ENCODE data around the gene PLEKHG7. TPM values are rescaled to one million over a fixed set of nuclear protein-coding genes. Genes with fewer than 3 reads are reported as not detected.

The PLEKHG7 gene
- total RNA-seq, 1 experiment from 2014 or later: not detected

GRCh38 chr12:92729773-92730305 is 27.1 kb downstream of the PLEKHG7 start:
- Histone ChIP-seq H3K27ac (ENCODE audit: low read depth, low read length, poor library complexity, severe bottlenecking) (no peak overlapping the region), H3K9me3 (ENCODE audit: low read depth, low read length, poor library complexity, severe bottlenecking) (peaks cover under 1% of the 10 kb centered on the region), H3K36me3 (ENCODE audit: insufficient read depth, low read length, poor library complexity, severe bottlenecking) (no peaks in the 10 kb centered on the region), H3K27me3 (replicated peaks; ENCODE audit: insufficient read depth, low read depth, low read length, poor library complexity) (no peaks in the 10 kb centered on the region), H3K4me1 (ENCODE audit: insufficient read depth, low read length, poor library complexity, severe bottlenecking) (peaks cover 20% of the 10 kb centered on the region), H3K4me3 (ENCODE audit: low read depth, low read length, poor library complexity, severe bottlenecking) (no peak overlapping the region)
- TF ChIP-seq EZH2 (IDR thresholded peaks at IDR 0.05; ENCODE audit: borderline replicate concordance, low read depth, low read length, poor library complexity, severe bottlenecking): no peak
- TF ChIP-seq CTCF (conservative IDR thresholded peaks at IDR 0.05; ENCODE audit: low read depth, low read length): no peak
- DNase-seq (ENCODE audit: low spot score): no peak
- intact Hi-C loops (cut with micrococcal nuclease; ENCODE audit: unreplicated experiment): no loop called here
- ChIA-PET POLR2A (ENCODE audit: low non-redundant PET) (no interaction called here), CTCF (no interaction called here)
- BruUV-seq (replicated peaks): no TSS peak

DNA sequence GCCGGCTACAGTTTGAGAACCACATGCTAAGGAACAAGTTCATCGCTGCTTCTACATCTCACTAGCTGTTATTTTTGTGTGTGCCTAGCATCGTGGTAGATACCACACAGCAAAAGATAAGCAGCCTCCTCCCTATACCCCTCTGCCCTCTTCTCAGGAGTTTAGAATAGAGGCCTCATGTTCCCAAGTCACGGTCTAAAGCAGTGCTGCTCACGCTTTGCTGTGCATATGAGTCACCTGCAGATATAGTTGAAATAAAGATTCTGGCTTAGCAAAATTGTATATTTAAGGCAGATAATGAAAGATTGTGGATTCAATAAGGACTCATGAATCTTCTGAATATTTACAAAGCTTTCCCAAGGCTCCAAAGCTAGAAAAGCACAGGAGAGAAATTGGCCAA is 28.0 kb downstream of the PLEKHG7 start:
- Histone ChIP-seq H3K27ac (ENCODE audit: low read depth, low read length, poor library complexity, severe bottlenecking) (no peak overlapping the region), H3K36me3 (ENCODE audit: insufficient read depth, low read length, poor library complexity, severe bottlenecking) (no peaks in the 10 kb centered on the region), H3K27me3 (replicated peaks; ENCODE audit: insufficient read depth, low read depth, low read length, poor library complexity) (no peaks in the 10 kb centered on the region), H3K4me1 (ENCODE audit: insufficient read depth, low read length, poor library complexity, severe bottlenecking) (peaks cover 28% of the 10 kb centered on the region), H3K4me3 (ENCODE audit: low read depth, low read length, poor library complexity, severe bottlenecking) (no peak overlapping the region), H3K9me3 (ENCODE audit: low read depth, low read length, poor library complexity, severe bottlenecking) (no peaks in the 10 kb centered on the region)
- POLR2A ChIA-PET (ENCODE audit: low non-redundant PET): no interaction called here
- intact Hi-C loops (cut with micrococcal nuclease; ENCODE audit: unreplicated experiment): no loop called here
- CTCF ChIA-PET: no interaction called here
- DNase-seq (ENCODE audit: low spot score): no peak
- BruUV-seq (replicated peaks): no TSS peak
- TF ChIP-seq EZH2 (IDR thresholded peaks at IDR 0.05; ENCODE audit: borderline replicate concordance, low read depth, low read length, poor library complexity, severe bottlenecking): no peak
- TF ChIP-seq CTCF (conservative IDR thresholded peaks at IDR 0.05; ENCODE audit: low read depth, low read length): no peak

DNA sequence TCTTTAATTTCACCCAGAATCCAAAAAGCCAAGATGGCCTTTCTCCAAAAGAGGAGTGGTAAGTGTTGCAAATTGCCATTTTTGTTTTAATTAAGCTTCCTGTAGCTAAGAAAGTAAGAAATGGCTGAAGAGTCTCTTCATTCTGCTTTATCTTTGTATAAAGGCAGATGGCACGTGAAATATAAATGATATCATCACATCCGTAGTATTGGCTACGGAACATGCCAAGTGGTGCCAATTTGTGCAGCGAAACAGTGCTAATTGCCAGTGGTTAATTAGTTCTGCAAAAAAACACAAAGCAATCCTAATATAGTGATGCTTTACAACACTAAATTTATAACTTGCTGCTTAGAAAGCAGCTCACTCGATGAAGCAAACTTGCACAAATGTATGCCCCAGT is 29.4 kb downstream of the PLEKHG7 start:
- Histone ChIP-seq H3K27ac (ENCODE audit: low read depth, low read length, poor library complexity, severe bottlenecking) (no peak overlapping the region), H3K27me3 (replicated peaks; ENCODE audit: insufficient read depth, low read depth, low read length, poor library complexity) (no peaks in the 10 kb centered on the region), H3K4me1 (ENCODE audit: insufficient read depth, low read length, poor library complexity, severe bottlenecking) (peaks cover 43% of the 10 kb centered on the region), H3K4me3 (ENCODE audit: low read depth, low read length, poor library complexity, severe bottlenecking) (no peak overlapping the region), H3K9me3 (ENCODE audit: low read depth, low read length, poor library complexity, severe bottlenecking) (no peaks in the 10 kb centered on the region), H3K36me3 (ENCODE audit: insufficient read depth, low read length, poor library complexity, severe bottlenecking) (no peaks in the 10 kb centered on the region)
- ChIA-PET POLR2A (ENCODE audit: low non-redundant PET) (no interaction called here), CTCF (no interaction called here)
- DNase-seq (ENCODE audit: low spot score): no peak
- TF ChIP-seq CTCF (conservative IDR thresholded peaks at IDR 0.05; ENCODE audit: low read depth, low read length) (no peak), EZH2 (IDR thresholded peaks at IDR 0.05; ENCODE audit: borderline replicate concordance, low read depth, low read length, poor library complexity, severe bottlenecking) (no peak)
- intact Hi-C loops (cut with micrococcal nuclease; ENCODE audit: unreplicated experiment): no loop called here
- BruUV-seq (replicated peaks): no TSS peak

Data from A673 (cell line).